Subcutaneous adipose tissue (tissue), 4 donors: ENCODE data around the gene ITGAD. TPM values are rescaled to one million over a fixed set of nuclear protein-coding genes. Genes with fewer than 3 reads are reported as not detected.

Experiments
- total RNA-seq, 4 donors: library from RNA; depleted of rRNA; stranded (reverse); fragments of >200 nt; gene quantifications; one replicate each; pipeline ENCODE4 v1.1.0, GENCODE V29; 2016
- TF ChIP-seq, protein P1 (sequence below): fragments of 450-650 bp; IDR thresholded peaks from one replicate; pipeline ENCODE4 v1.5.1; 2016; ENCODE audit warnings: low read depth, mild to moderate bottlenecking, control low read depth, antibody characterized with exemption, moderate library complexity

Gene ITGAD
- total RNA-seq, 4 donors from 2014 or later, result 0.22 to 0.68 (median 0.65) TPM; not detected in 1

DNA sequence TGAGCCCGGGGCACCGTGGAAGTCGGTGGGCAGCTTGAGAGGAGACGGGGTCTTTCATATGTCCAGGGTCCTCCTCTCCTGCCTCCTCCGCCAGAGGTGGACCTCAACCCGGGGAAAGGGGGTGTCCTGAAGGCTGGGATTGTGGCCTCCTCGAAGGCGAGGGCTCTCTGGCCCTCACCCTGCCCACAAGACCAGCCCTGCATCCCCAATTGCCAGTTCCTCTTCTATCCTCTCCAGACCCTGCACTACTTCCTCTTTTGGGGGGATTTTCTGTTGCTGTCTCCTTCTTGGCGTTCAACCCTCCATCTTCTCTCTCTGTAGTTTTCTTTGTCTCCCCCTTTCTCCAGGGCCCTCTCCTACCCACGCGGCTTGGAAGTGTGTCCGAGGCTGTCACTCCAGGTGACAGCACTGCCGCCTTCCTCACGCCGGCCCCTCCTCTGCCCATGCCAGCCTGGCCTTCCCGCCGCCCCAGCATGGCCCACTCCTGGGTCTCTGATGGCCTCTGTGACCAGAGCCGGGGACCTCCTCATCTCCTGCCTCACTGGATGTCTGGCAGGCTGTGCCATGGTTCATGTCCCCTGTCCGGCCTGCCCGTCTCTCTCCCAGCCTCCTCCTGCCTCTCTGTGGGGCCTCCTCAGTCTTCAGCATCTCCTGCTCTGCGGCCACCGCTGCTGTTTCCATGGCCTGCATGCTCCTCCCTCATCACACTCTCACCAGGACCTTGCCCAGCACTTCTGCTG, 40.6 kb upstream of the ITGAD start:
- TF ChIP-seq, protein P1, sequence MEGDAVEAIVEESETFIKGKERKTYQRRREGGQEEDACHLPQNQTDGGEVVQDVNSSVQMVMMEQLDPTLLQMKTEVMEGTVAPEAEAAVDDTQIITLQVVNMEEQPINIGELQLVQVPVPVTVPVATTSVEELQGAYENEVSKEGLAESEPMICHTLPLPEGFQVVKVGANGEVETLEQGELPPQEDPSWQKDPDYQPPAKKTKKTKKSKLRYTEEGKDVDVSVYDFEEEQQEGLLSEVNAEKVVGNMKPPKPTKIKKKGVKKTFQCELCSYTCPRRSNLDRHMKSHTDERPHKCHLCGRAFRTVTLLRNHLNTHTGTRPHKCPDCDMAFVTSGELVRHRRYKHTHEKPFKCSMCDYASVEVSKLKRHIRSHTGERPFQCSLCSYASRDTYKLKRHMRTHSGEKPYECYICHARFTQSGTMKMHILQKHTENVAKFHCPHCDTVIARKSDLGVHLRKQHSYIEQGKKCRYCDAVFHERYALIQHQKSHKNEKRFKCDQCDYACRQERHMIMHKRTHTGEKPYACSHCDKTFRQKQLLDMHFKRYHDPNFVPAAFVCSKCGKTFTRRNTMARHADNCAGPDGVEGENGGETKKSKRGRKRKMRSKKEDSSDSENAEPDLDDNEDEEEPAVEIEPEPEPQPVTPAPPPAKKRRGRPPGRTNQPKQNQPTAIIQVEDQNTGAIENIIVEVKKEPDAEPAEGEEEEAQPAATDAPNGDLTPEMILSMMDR, result no peak

DNA sequence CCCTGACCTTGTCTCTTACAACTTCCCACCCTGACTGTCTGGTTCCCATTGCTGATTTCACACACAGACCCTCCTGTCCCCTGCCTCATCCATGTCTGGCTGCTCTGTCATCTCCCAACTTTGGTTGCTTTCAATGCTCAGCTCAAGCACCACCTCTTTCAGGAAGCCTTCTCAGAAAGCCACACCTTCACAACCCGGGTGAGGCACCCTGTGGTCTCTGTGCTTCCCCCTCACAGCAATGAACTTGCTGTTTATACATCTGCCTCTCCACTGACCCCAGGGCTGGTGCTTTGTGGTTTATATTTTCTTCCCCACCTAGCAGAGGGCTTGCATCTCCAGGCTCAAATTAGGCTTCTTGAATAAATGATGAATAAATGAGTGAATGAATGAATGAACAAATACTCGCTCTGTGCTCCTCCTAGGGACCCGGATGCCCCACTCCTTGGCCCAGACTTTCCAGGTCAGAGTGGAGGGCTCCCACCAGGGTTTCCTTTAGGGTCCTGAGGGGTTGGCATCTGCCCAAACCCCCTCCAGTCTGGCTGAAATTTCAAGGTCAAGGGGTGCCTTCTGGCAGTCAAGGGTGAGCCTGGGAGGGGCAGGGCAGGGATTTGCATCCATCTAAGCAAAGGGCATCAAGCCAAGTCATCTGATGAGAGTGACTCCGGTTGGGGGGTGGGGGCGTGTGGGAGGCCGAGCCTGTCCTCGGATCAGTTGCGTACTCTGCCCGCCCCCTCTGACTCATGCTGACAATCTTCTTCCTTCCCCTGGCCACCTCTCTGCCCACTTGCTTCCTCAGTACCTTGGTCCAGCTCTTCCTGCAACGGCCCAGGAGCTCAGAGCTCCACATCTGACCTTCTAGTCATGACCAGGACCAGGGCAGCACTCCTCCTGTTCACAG, 38.5 kb upstream of the ITGAD start, which contains the start of gene ITGAX:
Gene ITGAX (plus strand): TSS at position 783 of the 898 bp plus-strand sequence. CDS start 79 bp downstream, at position 862.
- TF ChIP-seq, protein P1, result no peak

DNA sequence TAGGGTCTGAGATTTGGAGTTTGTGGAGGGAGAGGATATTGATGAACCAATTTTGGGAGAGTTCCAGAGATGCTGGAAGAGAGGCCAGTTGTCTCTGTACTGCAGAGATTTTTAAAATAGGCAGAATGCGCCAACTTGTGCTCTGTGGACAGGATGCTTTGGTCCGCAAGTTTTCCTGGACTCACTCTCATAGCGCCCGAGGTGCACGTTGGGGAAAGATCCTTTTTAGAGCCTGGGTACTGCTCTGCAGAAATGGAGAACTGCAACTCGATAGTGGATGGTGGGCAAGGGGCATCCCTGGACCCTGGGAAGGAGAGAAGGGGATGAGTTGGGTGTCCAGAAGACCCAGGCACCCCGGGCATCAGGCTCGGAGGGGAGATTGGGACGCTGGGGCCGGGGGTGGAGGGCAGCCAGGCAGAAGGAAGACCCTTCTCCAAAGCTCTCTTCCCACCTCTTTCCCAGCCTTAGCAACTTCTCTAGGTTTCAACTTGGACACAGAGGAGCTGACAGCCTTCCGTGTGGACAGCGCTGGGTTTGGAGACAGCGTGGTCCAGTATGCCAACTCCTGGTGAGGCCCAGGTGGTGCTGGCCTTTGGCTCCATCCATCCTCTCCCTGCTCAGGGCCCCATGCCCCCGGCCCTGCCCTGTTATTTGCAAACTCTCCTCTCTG, 37.6 kb upstream of the ITGAD start:
- TF ChIP-seq, protein P1, result no peak

DNA sequence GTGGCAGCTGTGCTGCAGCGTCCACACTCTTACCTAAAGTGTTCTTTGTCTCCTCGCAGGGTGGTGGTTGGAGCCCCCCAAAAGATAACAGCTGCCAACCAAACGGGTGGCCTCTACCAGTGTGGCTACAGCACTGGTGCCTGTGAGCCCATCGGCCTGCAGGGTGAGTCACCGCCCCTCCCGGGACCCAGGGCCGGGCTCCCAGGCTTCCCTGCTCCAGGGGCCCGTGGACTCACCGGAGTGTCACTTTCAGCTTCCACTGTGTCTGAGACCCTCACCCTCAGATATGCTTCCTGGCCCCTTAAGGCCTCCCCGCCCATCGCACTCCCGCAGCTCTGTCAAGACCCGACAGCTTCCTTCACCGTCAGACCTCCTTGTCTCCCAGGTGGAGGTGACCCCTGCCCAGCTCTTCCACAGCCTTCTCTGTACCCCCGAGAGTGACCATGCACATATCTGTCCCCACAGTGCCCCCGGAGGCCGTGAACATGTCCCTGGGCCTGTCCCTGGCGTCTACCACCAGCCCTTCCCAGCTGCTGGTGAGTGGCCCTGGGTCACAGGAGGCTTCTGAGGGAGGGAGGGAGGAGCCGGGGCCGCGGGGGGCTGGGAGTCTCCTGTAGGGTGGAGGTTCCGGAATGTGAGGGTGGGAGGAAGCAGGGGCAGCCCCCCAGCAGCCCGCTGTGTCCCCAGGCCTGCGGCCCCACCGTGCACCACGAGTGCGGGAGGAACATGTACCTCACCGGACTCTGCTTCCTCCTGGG, 36.4 kb upstream of the ITGAD start:
- TF ChIP-seq, protein P1, result no peak

DNA sequence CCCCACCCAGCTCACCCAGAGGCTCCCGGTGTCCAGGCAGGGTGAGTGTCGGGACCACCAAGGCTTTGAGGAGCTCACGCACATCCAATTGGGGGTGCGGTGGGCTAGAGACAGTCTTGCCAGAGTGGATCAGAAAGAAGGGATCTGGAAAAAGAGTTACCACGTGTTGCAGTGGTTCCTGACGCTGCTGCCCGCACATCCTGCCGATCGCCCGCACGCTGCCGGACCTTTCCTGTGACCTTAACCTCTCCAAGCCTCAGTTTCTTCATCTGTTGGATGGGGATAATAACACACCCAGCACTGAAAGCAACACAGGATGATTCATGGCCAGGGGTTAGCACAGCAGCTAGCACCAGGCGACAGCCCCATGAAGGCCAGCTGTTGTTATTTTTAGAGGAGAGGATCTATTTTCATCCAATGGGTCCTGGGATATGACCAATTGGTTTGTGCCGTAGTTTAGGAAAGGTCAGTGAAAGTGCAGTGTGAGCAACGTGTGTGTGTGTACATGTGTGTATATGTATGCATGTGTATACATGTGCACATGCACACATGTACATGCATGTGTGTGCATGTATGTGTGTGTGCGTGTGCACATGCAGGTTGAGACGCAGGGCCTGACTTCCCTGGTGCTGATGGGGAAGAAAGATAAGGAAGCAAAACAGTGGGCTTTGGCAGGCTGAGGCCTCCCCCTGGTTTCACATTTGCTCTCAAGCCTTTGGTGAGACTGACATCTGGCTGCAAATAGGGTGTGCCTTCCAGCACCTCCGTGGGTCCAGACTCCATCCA, 35.6 kb upstream of the ITGAD start:
- TF ChIP-seq, protein P1, result no peak

DNA sequence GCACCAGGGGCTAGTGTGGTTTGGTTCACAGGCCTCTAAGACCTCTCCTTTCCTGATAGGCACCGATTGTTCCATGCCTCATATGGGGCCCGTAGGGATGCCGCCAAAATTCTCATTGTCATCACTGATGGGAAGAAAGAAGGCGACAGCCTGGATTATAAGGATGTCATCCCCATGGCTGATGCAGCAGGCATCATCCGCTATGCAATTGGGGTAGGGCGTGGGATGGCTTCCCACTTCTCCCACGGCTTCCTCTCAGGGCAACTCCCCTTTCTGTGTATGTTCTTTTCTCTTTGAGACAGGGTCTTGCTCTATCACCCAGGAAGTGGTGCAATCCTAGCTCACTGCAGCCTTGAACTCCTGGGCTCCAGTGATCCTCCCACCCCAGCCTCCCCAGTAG, 32.9 kb upstream of the ITGAD start:
- TF ChIP-seq, protein P1, result no peak
